ENCODE measurements around the gene GPR149. TPM values are rescaled to one million over a fixed set of nuclear protein-coding genes. Genes with fewer than 3 reads are reported as not detected.
"Not testable (repeated sequence)": the region's sequence is repeated elsewhere in the genome, so short reads cannot be mapped to it uniquely, and the experiment has no call there.

The GPR149 gene, protein sequence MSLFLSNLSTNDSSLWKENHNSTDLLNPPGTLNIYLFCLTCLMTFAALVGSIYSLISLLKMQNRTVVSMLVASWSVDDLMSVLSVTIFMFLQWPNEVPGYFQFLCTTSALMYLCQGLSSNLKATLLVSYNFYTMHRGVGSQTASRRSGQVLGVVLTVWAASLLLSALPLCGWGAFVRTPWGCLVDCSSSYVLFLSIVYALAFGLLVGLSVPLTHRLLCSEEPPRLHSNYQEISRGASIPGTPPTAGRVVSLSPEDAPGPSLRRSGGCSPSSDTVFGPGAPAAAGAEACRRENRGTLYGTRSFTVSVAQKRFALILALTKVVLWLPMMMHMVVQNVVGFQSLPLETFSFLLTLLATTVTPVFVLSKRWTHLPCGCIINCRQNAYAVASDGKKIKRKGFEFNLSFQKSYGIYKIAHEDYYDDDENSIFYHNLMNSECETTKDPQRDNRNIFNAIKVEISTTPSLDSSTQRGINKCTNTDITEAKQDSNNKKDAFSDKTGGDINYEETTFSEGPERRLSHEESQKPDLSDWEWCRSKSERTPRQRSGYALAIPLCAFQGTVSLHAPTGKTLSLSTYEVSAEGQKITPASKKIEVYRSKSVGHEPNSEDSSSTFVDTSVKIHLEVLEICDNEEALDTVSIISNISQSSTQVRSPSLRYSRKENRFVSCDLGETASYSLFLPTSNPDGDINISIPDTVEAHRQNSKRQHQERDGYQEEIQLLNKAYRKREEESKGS
- total RNA-seq = not detected

DNA sequence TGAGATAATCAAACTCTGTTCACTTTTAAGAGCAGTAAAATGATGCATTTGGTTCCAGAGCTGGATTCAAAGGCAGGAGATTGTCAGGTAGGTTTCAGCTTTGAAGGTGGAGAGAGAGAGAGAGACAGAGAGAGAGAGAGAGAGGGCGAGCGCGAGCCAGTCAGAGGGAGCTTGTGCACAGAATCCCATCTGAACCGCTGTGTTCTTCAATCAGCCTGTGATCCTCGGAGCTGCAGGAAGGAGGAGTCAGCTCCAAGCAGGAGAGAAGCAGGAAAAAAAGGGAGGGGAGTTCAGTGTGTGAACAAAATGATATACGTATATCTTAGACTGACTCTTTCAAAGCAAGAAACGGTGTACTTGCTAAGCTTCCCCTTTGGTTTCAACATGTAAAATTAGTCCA lies at the start of gene GPR149:
Gene GPR149, minus strand, starts transcription at position 177 of the 400 bp plus-strand sequence. CDS start 575 bp downstream, outside the sequence.
- no peak for DNase-seq (ENCODE audit: low spot score)
- ATAC-seq = no peak

DNA sequence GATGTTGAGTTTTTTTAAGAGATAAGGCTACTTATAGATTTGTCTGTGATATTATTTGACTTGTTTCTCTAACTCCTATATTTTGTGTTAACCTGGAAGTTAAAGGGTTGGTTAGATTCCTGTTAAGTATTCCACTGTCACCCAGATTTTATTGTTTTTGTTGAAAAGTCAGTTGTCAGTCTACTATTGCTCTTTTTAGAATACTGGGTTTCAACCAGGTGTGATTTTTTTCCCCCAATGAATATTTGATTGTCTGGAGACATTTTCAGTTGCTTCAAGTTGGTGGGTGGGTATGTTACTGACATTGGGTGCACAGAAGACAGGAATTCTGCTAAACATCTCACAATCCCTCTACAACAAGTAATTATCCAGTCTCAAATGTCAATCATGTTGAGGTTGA lies 43.8 kb upstream of the GPR149 start:
- no peak for DNase-seq (ENCODE audit: low spot score)
- no peak for ATAC-seq

DNA sequence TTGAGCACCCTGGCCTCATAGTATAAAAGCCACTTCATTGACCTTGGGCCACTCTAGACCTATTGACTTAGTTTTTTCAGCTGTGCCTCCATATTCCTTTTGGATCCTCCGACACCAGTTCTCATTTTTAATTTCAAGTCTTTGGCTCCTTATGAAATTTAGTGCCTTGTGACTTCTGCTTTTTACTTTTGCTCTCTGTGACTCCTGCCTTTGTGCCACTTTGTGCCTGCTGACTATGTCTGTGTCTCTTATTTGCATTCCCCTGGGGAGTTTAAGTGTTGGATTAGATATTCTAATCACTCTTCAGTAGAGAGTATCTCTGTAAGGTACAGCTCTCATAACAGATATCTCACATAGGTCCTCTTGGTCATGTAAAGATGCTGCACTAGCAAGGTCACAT lies 39.6 kb upstream of the GPR149 start:
- ATAC-seq (no peak), DNase-seq (ENCODE audit: low spot score) (no peak)

DNA sequence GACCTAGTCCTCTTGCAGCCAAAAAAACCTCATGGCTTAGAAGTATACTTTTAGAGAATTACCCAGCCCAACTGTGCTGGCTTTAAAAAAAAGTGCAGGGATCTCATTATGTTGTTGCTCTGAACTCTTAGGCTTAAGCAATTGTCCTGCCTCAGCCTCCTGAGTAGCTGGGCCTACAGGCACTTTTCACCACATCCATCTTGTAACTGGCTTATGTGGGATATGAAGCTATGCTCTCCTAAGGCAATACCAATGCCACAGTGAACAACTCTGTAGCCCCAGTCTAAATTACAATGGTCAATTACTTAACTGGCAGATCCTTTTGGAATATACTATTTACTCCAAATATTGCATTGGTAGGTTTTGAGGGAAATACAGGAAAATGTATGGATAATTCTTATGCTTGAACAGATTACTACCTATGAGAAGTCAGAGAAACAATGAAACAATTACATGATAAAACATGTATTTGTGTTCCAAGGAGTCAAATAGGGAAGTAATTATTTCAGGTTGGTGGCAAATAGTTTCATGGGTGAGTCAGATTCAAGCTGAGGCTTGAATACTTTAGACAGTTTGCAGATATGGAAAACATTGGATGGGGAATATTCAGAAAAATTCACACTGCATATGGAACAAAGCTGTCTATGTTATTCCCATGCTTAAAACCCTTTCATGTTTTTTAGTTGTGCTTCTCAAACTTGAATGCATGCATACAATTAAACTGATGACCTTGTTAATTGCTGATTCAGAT lies 34.6 kb upstream of the GPR149 start:
- DNase-seq (ENCODE audit: low spot score) (no peak), ATAC-seq (no peak)

DNA sequence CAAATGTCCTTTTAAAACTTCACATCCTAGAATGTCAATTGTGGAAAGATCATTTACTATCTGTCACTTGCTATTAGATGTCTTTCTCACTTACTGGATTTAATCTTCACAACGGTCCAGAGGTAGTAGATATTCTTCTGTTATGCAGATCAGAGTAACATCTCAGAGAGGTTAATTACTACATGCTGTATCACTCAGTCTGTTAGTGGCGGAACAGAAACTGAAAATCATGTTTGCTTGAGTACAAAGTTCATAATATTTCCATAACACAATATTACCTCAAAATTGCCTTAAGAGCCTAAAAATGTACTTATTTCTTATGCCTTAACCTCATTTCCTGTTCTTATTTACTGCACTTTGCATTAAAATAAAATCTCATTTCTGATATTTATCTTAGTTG lies 28.6 kb upstream of the GPR149 start:
- DNase-seq (ENCODE audit: low spot score) (no peak), ATAC-seq (no peak)

DNA sequence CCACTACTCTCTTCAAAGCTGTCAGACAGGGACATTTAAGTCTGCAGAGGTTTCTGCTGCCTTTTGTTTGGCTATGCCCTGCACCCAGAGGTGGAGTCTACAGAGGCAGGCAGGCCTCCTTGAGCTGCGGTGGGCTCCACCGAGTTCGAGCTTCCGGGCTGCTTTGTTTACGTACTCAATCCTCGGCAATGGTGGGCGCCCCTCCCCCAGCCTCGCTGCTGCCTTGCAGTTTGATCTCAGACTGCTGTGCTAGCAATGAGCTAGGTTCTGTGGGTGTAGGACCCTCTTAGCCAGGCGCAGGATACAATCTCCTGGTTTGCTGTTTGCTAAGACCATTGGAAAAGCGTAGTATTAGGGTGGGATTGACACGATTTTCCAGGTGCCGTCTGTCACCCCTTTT lies 9.1 kb upstream of the GPR149 start:
- not testable (repeated sequence) for DNase-seq (ENCODE audit: low spot score); ATAC-seq

DNA sequence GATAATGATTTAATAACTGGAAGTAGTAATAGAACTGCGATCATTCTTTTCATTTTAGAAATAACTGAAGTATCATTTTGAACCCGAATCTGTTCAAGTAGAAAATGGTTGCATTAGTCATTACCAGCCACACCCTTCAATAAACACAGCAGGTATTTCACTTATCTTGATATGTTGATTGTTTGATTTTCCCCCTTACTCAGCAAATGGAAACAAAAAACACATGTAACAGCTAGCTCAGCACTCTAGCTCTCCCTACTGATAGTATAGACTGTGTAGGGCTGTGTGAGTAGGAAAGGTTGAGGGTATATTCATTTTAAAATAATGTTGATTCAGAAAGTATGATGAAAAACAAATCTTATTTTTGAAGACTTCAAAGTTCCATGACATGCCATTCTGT lies 1.1 kb upstream of the GPR149 start:
- no peak for ATAC-seq
- DNase-seq (ENCODE audit: low spot score) = no peak

DNA sequence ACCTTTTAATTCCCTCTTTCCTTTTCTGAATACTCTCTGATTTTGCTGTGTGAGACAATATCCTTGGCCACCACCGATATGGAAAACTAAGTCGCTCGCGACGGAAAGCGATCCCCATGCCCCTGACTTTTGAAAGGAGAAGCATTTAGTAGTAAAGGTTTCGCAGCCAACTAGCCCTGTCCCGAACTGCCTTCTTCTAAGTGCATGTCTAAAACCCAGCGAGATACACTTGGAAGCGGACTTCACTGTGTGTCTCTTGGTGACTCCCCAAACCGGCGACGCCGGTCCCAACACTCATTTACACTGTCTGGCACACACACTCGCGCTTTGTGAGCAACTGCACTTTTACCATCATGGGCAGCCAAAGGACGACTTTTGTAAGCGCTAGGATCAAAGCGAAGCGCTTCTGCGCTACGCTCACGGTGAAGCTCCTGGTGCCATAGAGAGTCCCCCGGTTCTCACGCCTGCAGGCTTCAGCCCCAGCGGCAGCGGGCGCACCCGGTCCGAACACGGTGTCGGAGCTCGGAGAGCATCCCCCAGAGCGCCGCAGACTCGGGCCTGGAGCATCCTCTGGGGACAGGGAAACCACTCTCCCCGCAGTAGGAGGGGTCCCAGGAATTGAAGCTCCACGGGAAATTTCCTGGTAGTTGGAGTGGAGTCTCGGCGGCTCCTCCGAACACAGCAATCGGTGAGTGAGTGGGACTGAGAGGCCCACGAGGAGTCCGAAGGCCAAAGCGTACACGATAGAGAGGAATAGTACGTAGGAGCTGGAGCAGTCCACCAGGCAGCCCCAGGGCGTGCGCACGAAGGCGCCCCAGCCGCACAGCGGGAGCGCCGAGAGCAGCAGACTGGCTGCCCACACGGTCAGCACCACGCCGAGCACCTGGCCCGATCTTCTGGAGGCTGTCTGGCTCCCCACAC lies 1.4 kb downstream of the GPR149 start:
- no peak for DNase-seq (ENCODE audit: low spot score)
- peak; percentile 31 for ATAC-seq

DNA sequence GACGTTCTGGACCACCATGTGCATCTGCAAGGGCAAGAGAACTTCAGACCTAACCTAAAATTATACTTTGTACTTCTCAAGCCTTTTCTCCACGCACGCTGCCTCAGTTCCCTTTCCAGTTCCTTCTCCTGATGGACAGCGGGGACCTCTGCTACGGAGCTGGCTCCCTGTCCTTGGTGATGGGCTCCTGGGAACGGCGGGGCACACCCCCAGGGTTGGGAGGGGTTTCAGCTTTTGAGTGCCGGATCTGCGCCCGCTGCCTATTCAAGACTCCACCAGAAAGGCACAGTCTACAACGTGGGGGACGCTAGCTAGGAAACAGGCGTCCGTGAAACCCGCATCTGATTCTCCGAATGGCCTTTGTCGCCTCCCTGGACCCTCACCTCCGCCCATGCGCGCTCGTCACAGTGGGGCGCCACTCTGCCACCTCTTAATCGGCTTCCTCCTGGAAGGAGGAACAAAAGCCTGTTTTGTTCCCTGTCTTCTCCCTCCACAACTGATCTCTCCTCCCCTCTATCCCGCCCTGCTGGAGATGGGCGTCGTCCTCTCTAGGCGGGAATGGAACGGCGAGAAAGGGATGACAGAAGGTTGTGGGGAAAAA lies 2.2 kb downstream of the GPR149 start:
- DNase-seq (ENCODE audit: low spot score) (no peak), ATAC-seq (no peak)

DNA sequence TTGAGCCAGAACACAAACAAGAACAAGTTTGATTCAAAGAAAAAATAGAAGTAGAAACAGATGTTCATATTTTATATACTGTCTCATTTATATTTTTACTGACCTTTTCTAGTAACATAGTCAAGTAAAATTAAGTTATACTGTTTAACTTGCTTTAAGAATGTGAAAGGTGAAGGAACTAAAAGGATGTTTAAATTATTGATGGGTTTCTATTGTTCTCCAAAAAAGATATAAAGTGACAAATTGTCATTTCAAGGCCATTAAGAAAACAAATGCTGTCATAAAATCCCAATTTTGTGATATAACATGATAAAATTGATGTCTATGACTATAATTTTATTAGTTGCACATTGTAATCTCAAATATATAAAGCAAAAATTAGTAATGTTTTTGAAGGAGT lies 7.3 kb downstream of the GPR149 start:
- DNase-seq (ENCODE audit: low spot score) = no peak

DNA sequence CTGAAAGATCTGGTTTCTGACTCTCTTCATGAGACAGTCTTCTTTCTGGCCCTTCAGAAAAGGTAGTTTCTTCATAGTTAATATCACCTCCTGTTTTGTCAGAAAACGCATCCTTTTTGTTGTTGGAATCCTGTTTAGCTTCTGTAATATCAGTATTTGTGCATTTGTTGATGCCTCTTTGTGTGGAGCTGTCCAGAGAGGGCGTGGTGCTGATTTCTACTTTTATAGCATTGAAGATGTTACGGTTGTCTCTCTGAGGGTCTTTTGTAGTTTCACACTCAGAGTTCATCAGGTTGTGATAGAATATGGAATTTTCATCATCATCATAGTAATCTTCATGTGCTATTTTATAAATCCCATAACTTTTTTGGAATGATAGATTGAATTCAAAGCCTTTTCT lies 8.9 kb downstream of the GPR149 start:
- ATAC-seq = no peak
- no peak for DNase-seq (ENCODE audit: low spot score)

More for the DNA sequence above, 7.3 kb downstream of the GPR149 start:
- no peak for ATAC-seq

DNA sequence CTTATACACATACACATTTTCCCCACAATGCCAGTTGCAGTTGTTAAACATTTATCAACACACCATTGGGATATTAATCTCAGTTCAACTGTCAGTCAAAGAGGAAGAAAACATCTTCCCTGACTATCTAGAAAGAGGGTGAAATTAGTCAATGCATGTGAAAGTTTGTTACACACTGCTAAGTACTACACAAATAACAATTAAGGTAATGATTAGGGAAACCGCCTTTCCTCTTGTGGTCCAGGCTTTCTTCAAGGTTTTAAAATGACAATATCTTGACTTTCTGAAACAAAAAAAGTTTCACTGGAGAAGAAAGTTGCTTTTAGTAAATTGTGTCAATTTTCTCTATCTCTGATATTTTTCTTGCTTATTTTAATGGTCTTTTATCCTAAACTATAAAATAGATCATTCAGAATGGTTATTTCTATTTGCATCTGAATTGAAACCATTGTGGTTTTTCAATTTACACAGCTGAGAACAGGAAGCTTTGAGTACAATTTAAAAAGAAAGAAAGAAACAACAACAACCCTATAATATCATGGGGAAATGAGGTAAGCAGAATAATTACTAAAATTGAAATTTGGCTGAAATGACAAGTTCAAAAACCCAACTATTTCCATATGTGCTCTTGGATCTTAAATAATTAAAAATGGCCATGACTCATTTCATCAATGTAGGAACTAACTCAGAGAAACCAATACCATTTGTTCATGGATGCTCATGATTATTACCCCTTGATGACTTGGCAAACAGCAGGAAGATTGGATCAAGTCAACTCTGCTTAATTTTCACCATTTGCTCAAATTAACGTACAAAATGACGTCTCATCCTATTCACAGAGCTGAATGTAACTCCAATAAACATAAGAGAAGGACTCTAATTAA lies 31.7 kb downstream of the GPR149 start:
- DNase-seq (ENCODE audit: low spot score) (no peak), ATAC-seq (no peak)

DNA sequence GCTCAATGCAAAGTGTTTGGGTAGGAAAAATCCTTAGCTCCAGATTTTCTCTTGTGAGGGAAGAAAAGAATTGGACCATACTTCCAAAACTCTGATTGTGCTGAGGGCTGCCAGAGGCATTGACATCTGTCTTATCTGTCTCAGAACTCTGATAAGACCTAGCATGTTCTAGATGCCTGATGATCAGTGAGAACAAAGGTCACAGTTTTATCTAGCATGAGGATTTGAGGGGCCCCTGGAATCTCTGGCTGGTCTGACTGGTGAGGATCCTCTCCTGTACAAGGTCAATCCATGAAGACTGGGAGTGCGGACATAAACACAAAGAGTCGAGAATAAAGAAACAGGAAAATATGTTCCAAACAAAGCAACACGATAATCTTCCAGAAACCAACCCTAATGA lies 40.1 kb downstream of the GPR149 start:
- DNase-seq (ENCODE audit: low spot score) (no peak), ATAC-seq (no peak)

DNA sequence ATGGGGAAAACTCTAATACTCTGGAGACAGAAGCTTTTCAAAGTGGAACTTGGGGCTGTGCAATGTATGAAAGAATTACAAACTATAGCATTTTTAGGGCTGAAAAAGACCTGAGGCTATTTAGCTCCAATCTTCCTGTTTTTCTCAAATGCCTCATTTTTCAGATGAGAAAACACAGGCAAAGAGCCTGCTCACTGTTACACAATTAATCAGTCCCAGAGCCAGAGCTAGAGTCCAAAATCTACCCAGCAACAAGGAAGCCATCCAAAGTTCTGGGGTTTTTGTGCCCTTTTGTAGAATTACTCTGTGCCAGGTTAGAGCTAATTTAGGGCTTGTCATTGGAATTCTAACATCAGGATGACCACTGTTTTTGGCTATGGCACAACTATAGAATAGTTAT lies 45.5 kb downstream of the GPR149 start:
- peak; percentile 93 for ATAC-seq
- DNase-seq (ENCODE audit: low spot score) = no peak

DNA sequence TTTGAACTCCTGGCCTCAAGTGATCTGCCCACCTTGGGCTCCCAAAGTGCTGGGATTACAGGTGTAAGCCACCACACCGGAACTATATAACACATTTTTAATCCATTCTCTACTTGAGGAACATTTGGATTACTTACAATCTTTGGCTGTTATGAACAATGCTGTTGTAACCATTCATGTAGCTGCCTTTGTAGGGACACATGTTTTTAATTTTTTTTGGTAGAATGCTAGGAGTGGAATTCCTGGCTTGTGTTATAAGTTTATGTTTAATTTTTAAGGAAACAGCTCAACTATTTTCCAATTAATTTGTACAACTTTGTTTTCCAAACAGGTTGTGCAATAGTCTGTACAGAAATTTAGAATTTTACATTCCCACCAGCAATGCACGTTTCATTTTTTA lies 51.7 kb downstream of the GPR149 start:
- ATAC-seq = no peak
- DNase-seq (ENCODE audit: low spot score) = no peak

DNA sequence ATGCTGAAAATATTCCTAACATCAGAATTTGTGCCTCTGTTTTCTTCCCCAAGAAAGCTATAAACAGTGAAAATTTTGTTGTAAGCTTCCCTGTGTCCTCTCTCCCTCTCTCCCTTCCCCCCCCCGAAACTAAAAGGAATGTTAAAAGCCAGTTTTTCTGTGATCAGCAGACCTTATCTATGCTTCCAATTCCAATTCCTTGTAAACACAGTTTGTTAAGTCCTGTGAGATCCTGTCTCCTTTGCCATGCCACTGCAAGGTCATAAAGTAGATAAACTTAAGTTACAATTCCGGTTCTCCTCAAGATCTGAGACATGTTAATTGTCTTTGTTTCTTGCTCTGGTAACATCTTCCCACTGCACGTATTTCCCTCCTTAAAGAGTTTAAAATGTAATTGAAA lies 62.8 kb downstream of the GPR149 start:
- ATAC-seq (no peak), DNase-seq (ENCODE audit: low spot score) (no peak)

DNA sequence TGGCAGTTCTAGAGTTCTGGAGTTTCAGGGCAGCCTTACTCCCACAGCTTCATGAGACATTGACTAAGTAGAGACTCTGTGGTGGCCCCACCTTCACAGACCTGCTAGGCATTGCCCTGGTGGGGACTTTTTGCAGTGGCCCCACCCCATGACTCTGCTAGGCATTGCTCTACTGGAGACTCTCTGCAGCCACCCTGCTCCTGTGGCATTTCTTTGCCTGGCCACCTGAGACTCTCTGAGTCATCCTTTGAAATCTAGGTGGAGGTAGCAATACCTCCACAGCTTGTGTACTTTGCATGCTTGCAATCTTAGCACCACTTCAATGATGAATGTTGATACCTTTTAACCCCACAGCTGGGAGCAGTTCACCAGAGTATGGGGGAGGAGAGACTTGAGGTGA lies 65.1 kb downstream of the GPR149 start:
- DNase-seq (ENCODE audit: low spot score) = no peak
- no peak for ATAC-seq

DNA sequence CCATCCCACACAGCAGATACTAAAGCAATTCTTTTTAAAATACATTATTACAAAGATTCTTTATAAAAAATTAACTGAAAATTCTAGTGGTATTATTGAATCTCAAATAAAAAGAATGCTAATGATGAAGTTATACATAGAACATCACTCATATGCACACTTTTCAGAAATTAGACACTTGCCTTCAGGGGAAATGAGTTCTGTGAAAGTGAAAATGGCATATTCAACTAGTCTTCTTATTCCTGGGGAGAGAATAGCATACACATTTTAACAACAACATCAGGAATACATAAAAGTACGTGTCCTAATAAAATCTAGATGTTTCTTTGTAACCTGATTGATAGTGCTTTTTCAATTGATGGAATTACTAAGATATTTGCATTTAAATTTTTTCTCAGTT lies 68.9 kb downstream of the GPR149 start:
- DNase-seq (ENCODE audit: low spot score) (no peak), ATAC-seq (no peak)

DNA sequence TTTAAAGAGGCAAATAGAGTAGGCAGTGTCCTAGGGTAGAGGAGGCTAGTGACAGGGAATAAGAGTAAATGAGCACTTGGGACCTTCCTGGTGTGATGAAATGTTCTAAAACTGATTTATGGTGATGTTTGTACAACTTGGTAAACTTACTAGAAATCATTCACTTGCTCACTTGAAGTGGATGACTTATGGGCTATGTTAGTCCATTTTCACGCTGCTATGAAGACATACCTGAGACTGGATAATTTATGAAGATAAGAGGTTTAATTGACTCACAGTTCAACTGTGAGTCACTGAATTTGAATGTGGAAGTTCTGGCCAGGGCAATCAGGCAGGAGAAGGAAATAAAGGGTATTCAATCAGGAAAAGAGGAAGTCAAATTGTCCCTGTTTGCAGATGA lies 74.0 kb downstream of the GPR149 start:
- no peak for DNase-seq (ENCODE audit: low spot score)
- ATAC-seq = no peak

Measured in left lobe of liver (tissue), 2 donors.